T-helper 9 cell (primary cell): Measurements from ENCODE around the gene UBXN10.

Source experiments
- DNase-seq: peaks from one replicate; pipeline ENCODE4 v3.0.0-alpha.2; 2020

The UBXN10 gene

GRCh38 chr1:20242890-20243479 is 57.1 kb downstream of the UBXN10 start:
- no peak for DNase-seq
